LNCAP (cell line): ENCODE data around the gene FSHR.

Experiments
- TF ChIP-seq, protein P1 (sequence below): fragments of 450-650 bp; IDR thresholded peaks from 2 replicates; pipeline ENCODE4 v1.5.1; 2017; ENCODE audit warnings: mild to moderate bottlenecking

Gene FSHR

DNA sequence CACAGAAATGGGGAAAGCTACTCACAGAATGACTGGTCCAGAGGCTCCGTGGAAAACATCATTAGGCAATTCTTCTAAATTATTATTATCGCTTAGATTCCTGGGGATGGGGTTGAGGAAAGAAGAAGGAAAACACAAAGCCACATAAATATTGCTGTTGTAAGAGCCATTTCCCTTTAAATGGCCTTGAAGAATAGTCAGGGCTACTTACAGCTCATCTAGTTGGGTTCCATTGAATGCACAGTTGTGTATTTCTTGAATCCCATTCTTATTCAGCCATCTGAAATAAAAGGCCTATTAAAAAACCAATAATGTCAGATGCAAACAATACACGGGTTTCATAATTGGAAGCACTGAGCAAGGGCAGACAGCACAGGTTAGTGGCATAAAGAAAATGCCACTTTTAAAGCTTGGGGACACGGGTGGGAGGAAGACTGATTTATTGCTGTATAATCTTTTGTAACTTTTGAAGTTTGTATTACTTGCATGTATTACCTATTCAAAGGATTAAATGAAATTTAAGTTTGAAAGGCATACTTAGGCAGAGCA is 171.4 kb downstream of the FSHR start:
- TF ChIP-seq, protein P1, sequence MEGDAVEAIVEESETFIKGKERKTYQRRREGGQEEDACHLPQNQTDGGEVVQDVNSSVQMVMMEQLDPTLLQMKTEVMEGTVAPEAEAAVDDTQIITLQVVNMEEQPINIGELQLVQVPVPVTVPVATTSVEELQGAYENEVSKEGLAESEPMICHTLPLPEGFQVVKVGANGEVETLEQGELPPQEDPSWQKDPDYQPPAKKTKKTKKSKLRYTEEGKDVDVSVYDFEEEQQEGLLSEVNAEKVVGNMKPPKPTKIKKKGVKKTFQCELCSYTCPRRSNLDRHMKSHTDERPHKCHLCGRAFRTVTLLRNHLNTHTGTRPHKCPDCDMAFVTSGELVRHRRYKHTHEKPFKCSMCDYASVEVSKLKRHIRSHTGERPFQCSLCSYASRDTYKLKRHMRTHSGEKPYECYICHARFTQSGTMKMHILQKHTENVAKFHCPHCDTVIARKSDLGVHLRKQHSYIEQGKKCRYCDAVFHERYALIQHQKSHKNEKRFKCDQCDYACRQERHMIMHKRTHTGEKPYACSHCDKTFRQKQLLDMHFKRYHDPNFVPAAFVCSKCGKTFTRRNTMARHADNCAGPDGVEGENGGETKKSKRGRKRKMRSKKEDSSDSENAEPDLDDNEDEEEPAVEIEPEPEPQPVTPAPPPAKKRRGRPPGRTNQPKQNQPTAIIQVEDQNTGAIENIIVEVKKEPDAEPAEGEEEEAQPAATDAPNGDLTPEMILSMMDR = no peak

DNA sequence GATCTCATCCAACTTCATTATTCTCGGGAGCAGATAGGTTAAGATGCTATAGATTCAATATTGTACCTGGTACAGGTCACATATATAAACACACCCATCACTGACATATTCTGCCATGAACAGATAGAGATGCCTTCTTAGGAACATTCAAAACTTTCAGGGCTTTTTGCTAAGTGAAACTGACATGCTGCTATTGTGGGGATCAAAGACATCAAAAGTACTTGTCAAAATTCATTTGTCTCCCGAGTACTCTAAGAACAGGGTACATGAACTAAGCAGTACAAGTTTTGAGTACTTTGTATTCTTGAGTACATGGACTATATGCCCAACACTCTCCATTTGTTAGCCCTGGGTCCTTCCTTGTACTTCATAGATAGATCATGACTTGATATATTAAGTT is 173.5 kb downstream of the FSHR start:
- TF ChIP-seq, protein P1 = no peak

DNA sequence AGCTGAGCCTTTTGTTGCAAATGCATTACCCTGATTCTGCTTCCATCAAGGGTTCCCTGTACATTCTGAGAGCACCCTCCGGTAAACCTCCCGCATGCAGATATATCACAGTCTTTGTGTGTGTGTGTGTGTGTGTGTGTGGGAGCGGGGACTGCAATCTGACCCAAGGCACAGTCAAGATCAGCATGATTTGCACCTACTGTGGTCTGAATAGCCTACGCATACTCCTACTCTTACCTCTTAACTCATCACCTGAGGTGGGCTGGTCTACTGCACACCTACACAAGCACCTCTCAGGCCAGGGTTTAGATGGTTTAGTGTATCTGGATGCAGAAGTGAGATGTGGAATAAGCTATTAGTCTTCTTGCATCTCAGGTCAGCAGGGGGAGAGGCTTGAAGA is 174.6 kb downstream of the FSHR start:
- TF ChIP-seq, protein P1 = no peak

DNA sequence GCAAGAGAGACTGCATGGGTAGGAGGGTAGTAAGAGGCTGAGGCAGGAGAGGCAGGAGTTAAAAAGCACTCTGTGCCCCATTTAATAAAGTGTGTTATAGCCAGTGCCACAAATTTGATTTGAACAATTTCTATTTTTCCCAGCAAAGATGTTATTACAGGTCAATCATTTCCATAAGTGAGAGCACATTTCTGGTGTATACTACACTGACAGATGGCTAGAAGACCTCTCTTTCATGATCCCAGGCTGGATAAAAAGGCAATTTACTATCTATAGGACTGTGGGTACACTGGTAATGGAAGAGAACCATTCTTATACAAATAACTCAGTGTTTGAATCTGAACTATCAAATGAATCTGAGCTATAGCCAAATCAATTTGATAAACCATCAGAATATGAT is 176.2 kb downstream of the FSHR start:
- TF ChIP-seq, protein P1 = no peak

DNA sequence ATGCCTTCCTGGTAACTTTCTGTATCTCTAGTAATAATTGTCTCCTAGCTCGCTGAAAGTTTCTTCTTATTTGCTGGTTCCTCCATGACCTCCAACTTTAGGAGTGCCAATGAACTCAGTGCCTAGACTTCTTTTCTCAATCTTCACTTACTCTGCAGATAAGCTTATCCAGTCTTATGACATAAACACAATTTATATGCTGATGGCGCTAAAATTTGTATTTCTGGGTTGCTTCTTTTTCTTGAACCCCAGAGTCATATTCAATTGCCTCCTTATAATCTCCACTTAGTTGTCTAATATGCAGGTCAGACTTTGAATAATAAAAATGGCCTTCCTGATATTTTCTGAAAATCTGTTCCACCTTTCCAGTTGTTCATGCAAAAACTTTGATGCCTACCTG is 182.5 kb downstream of the FSHR start:
- TF ChIP-seq, protein P1 = no peak

DNA sequence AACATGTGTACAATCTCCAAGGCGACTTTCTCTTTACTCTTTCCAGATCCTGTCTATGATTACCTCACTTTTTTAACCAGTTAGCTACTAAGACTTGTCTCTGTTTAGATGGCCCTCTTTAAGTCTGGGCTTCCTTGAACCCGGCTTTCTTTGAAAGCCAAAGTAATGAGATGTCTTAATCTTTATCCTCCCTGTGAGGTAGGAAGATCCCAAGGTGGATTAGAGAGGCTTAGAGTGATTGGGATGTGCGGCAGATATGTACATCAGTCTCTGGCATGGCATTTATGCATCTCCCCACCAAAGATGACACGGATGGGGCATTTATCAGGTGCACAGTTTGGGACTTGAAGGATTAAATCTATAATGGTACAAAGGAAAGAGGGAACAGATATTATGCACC is 186.3 kb downstream of the FSHR start:
- TF ChIP-seq, protein P1 = no peak

DNA sequence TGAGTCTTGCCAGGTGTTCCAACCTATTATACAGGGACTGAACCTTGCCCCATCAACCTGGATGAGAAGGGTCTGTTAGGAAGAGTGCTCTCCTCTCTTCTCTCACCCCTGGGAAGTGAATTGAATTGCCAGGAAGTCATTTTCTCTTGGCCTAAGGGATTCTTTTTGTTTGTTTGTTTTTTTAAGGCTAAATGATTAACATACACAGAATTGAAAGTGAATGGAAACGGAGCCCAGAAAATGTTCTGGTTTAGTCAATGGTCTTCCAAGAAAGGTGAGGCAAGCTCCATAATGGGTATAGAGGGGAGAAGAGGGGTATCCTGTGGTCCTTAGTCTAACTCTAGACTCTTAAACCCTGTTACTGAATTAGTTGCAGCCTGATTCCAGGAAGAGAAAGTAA is 189.1 kb downstream of the FSHR start:
- TF ChIP-seq, protein P1 = no peak

DNA sequence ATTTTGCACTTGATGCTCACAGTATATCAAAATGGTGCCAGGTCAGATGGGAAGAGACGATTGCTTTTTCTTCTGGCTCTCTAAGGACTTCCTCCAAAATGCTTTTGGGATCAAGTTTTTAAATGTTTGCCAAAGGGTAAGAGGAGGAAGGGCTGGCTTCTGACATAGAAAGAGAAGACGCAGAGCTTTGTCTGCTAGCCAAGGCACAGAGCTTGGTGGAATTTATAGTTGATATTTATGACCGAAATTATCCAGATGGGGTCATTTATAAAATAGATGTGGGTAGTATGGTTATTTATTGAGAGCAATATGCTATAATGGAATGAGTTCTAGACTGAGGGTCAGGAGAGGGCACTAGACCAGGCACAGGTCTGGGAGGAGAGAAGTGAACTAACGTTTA is 193.3 kb downstream of the FSHR start:
- TF ChIP-seq, protein P1 = no peak
